Uterus (tissue), 4 donors: ENCODE measurements around the gene LRRD1. TPM values are rescaled to one million over a fixed set of nuclear protein-coding genes. Genes with fewer than 3 reads are reported as not detected.
"Not testable (repeated sequence)": the region's sequence is repeated elsewhere in the genome, so short reads cannot be mapped to it uniquely, and the experiment has no call there.

Experiments used
- DNase-seq, 2 donors: peaks; one replicate each; pipeline ENCODE4 v3.0.0-alpha.2; 2019 to 2020
- H3K27ac ChIP-seq, 2 donors: fragments of 200-600 bp; sonication (generic); 1 replicate in 1 of 2; 2 replicates in 1 of 2; pipeline ENCODE4 v1.5.1; 2016 to 2018
- H3K27me3 ChIP-seq, 2 donors: fragments of 200-600 bp; sonication (generic); one replicate each; pipeline ENCODE4 v1.5.1; 2018 to 2019; ENCODE audit warnings: control low read depth in 1 of 2
- H3K36me3 ChIP-seq, 2 donors: fragments of 200-600 bp; sonication (generic); one replicate each; pipeline ENCODE4 v1.5.1; 2019; ENCODE audit warnings: control low read depth in 1 of 2
- H3K4me1 ChIP-seq, 2 donors: fragments of 200-600 bp; sonication (generic); one replicate each; pipeline ENCODE4 v1.5.1; 2018 to 2019; ENCODE audit warnings: control low read depth in 1 of 2
- H3K4me3 ChIP-seq, 2 donors: fragments of 200-600 bp; sonication (generic); 1 replicate in 1 of 2; 2 replicates in 1 of 2; pipeline ENCODE4 v1.5.1; 2018 to 2019; ENCODE audit warnings: mild to moderate bottlenecking in 1 of 2
- H3K9me3 ChIP-seq, 2 donors: fragments of 200-600 bp; sonication (generic); one replicate each; pipeline ENCODE4 v1.5.1; 2019; ENCODE audit warnings: control low read depth in 1 of 2
- POLR2A ChIP-seq, 2 donors: fragments of 450-650 bp; IDR thresholded peaks; one replicate each; pipeline ENCODE4 v1.6.1; 2016; ENCODE audit warnings: antibody characterized with exemption in 2 of 2, mild to moderate bottlenecking in 1 of 2, moderate library complexity in 1 of 2
- intact Hi-C: fragments of 100-400 bp; cut with DNase I; formaldehyde crosslinking; loops from one replicate; pipeline ENCODE4 v1.15.1; 2023; ENCODE audit warnings: low total_unique reads
- total RNA-seq, 4 donors: library from RNA; depleted of rRNA in 3 of 4; stranded (reverse); fragments of >200 nt in 3 of 4; gene quantifications; one replicate each; pipeline versions ENCODE4 v1.1.0 to v1.2.4, GENCODE V29; 2014 to 2023
- TF ChIP-seq, protein P1 (sequence below), 4 experiments: fragments of 200-600 bp in 2 of 4; fragments of 450-650 bp in 2 of 4; sonication (generic) in 2 of 4; IDR thresholded peaks; one replicate each; pipeline ENCODE4 v1.5.1; 2016 to 2019; ENCODE audit warnings: antibody characterized with exemption in 4 of 4, mild to moderate bottlenecking in 2 of 4, moderate library complexity in 1 of 4
- donor health status: DM: yes; HTN: yes; CAD: no.

LRRD1 gene
- total RNA-seq, 4 donors from 2014 or later: 0.73 to 0.97 TPM; not detected in 2

- no peak overlapping the region for H3K27ac ChIP-seq
- no peaks in the 10 kb centered on the region for H3K4me1 ChIP-seq
- intact Hi-C loops: no loop called here
- no peak for DNase-seq
- H3K4me3 ChIP-seq: no peak overlapping the region
- no peak for TF ChIP-seq POLR2A (IDR thresholded peaks at IDR 0.05)
- TF ChIP-seq, protein P1, sequence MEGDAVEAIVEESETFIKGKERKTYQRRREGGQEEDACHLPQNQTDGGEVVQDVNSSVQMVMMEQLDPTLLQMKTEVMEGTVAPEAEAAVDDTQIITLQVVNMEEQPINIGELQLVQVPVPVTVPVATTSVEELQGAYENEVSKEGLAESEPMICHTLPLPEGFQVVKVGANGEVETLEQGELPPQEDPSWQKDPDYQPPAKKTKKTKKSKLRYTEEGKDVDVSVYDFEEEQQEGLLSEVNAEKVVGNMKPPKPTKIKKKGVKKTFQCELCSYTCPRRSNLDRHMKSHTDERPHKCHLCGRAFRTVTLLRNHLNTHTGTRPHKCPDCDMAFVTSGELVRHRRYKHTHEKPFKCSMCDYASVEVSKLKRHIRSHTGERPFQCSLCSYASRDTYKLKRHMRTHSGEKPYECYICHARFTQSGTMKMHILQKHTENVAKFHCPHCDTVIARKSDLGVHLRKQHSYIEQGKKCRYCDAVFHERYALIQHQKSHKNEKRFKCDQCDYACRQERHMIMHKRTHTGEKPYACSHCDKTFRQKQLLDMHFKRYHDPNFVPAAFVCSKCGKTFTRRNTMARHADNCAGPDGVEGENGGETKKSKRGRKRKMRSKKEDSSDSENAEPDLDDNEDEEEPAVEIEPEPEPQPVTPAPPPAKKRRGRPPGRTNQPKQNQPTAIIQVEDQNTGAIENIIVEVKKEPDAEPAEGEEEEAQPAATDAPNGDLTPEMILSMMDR (IDR thresholded peaks at IDR 0.05): no peak
- H3K9me3 ChIP-seq: peaks cover 0 to 8% of the 10 kb centered on the region in 2 donors
- no peaks in the 10 kb centered on the region for H3K27me3 ChIP-seq
- H3K36me3 ChIP-seq: no peaks in the 10 kb centered on the region
Measured at GRCh38 chr7:92206672-92207071, 27.7 kb upstream of the LRRD1 start.

DNA sequence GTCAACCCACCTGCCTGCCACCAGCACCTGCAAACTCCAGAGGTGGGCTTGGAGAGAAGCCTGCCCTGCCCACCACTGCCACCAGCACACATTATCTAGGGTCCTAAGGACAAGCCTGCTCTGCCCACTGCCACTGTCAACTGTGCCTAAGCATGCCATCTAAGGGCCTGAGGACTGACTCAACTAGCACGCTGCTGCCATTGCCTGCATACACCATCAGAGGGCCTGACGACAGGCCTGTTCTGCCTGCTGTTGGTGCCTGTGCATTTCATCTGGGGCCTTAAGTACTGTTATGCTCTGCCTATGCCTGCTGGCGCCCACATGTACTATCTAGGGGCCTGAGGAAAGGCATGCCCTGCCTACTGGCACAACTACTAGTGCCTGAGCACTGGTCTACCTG, 27.0 kb upstream of the LRRD1 start:
- H3K27ac ChIP-seq: no peak overlapping the region
- DNase-seq: no peak
- H3K36me3 ChIP-seq: no peaks in the 10 kb centered on the region
- intact Hi-C loops: no loop called here
- no peak for TF ChIP-seq POLR2A (IDR thresholded peaks at IDR 0.05)
- TF ChIP-seq, protein P1 (IDR thresholded peaks at IDR 0.05): no peak
- no peaks in the 10 kb centered on the region for H3K27me3 ChIP-seq
- H3K4me3 ChIP-seq: no peak overlapping the region
- peaks cover 0 to 8% of the 10 kb centered on the region in 2 donors for H3K9me3 ChIP-seq
- H3K4me1 ChIP-seq: no peaks in the 10 kb centered on the region

DNA sequence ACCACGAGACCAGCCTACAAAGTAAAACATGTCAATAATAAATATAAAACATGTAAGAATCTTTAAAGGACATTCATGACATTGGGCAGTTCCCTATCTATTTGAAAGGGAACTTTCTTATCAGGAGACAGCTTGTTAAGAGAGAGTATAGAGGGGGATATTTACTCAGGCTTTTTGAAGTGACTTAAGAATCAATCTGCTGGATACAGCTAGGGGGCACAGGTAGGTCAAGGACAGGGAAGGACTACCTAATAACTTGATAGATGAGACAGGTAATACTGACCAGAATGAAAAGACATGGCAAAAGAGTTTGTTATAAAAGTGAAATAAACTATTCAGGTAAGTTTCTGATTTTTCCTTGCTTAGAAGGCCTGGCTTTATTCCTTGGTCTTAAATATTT, 21.8 kb upstream of the LRRD1 start:
- DNase-seq: no peak
- Histone ChIP-seq H3K27ac (no peak overlapping the region), H3K9me3 (no peaks in the 10 kb centered on the region), H3K4me1 (no peaks in the 10 kb centered on the region), H3K4me3 (no peak overlapping the region), H3K27me3 (no peaks in the 10 kb centered on the region), H3K36me3 (no peaks in the 10 kb centered on the region)
- TF ChIP-seq POLR2A (IDR thresholded peaks at IDR 0.05): no peak
- TF ChIP-seq, protein P1 (IDR thresholded peaks at IDR 0.05): no peak
- intact Hi-C loops: no loop called here

DNA sequence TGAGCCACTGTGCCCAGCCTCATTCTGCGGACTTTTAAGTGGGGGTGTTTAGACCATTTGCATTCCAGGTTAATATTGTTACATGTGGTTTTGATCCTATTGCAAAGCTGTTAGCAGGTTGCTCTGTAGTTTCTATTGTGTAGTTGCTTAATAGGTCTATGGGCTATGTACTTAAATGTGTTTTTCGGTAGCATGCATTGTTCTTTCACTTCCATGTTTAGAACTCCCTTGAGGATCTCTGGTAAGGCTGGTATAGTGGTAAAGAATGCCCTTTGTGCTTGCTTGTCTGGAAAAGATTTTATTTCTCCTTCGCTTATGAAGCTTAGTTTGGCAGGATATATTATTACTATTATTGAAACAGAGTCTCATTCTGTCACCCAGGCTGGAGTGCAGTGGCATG, 13.4 kb upstream of the LRRD1 start:
- intact Hi-C loops: no loop called here

DNA sequence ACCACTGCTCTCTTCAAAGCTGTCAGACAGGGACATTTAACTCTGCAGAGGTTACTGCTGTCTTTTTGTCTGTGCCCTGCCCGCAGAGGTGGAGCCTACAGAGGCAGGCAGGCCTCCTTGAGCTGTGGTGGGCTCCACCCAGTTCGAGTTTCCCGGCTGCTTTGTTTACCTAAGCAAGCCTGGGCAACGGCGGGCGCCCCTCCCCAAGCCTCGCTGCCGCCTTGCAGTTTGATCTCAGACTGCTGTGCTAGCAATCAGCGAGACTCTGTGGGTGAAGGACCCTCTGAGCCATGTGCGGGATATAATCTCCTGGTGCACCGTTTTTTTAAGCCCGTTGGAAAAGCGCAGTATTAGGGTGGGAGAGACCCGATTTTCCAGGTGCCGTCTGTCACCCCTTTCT, 10.3 kb upstream of the LRRD1 start:
- DNase-seq, H3K4me3 ChIP-seq, intact Hi-C loops, H3K9me3 ChIP-seq, H3K4me1 ChIP-seq, H3K36me3 ChIP-seq, H3K27ac ChIP-seq, H3K27me3 ChIP-seq: not testable (repeated sequence)

More for the DNA sequence above, 13.4 kb upstream of the LRRD1 start:
- H3K27ac ChIP-seq: no peak overlapping the region
- TF ChIP-seq, protein P1 (IDR thresholded peaks at IDR 0.05): no peak
- no peak for TF ChIP-seq POLR2A (IDR thresholded peaks at IDR 0.05)
- no peak for DNase-seq
- H3K9me3 ChIP-seq: peaks cover 0 to 4% of the 10 kb centered on the region in 2 donors
- no peak overlapping the region for H3K4me3 ChIP-seq
- H3K36me3 ChIP-seq: no peaks in the 10 kb centered on the region
- no peaks in the 10 kb centered on the region for H3K27me3 ChIP-seq
- H3K4me1 ChIP-seq: no peaks in the 10 kb centered on the region

DNA sequence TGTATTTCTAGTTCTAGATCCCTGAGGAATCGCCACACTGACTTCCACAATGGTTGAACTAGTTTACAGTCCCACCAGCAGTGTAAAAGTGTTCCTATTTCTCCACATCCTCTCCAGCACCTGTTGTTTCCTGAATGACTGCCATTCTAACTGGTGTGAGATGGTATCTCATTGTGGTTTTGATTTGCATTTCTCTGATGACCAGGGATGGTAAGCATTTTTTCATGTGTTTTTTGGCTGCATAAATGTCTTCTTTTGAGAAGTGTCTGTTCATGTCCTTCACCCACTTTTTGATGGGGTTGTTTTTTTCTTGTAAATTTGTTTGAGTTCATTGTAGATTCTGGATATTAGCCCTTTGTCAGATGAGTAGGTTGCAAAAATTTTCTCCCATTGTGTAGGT, 5.4 kb upstream of the LRRD1 start:
- H3K27me3 ChIP-seq, H3K4me1 ChIP-seq, DNase-seq, intact Hi-C loops, H3K27ac ChIP-seq, H3K9me3 ChIP-seq, H3K4me3 ChIP-seq, H3K36me3 ChIP-seq: not testable (repeated sequence)
